ENCODE results near the gene ZYG11A.
A peak's percentile ranks its signal among the peaks of the same experiment; 100 is the strongest.

The ZYG11A gene

GRCh38 chr1:52876843-52877242, 34.3 kb downstream of the ZYG11A start:
- DNase-seq (ENCODE audit: low read depth, low spot score), result no peak

- no peak for DNase-seq (ENCODE audit: low read depth, low spot score)
Observed at GRCh38 chr1:52877554-52877953, 35.0 kb downstream of the ZYG11A start.

GRCh38 chr1:52880206-52880605, 37.6 kb downstream of the ZYG11A start:
- DNase-seq (ENCODE audit: low read depth, low spot score), result no peak

- DNase-seq (ENCODE audit: low read depth, low spot score), result no peak
Observed at GRCh38 chr1:52887483-52887882, 44.9 kb downstream of the ZYG11A start.

- no peak for DNase-seq (ENCODE audit: low read depth, low spot score)
Observed at GRCh38 chr1:52892424-52893215, 50.1 kb downstream of the ZYG11A start.

DNA sequence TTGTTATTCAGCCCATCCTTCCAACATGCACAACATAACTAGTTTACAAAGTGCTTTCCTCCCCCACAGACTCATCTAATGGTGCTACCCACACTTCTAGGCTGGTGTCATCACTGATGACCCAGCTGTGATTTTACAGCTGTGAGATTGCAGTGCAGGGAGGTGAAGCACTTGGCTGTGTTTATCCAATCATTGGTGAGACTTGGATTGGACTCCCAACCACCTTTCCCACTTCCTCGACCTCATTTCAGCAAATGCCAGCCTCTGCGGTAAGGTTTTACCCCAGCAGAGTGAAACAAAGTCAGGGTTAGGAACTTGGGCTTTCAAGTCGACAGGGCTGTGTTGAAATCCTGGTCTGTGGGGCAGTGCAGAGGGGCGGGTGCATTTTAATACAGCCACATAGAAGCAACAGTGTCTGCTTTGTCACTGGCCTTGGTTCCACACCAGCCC, 56.9 kb downstream of the ZYG11A start:
- DNase-seq (ENCODE audit: low read depth, low spot score), result no peak

- no peak for DNase-seq (ENCODE audit: low read depth, low spot score)
Observed at GRCh38 chr1:52900402-52900801, 57.8 kb downstream of the ZYG11A start.

DNA sequence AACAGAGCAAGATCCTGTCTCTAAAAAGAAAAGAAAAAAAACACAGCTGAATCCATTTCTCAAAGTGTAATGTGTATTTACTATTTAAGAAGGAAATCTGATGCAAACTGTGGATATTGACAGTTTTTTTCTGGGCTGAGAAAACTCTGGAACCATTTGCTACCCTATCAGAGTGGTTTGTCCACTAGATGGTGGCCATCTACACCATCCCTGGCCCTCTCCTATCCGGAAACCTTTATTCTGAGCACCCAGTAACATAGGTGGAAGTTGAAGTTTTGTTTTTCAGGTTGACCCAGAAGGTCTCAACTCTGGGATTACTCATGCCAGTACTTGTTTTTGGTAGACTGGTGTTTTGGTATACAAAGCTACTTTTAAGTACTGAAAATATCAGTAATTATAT, 58.8 kb downstream of the ZYG11A start:
- no peak for DNase-seq (ENCODE audit: low read depth, low spot score)

DNA sequence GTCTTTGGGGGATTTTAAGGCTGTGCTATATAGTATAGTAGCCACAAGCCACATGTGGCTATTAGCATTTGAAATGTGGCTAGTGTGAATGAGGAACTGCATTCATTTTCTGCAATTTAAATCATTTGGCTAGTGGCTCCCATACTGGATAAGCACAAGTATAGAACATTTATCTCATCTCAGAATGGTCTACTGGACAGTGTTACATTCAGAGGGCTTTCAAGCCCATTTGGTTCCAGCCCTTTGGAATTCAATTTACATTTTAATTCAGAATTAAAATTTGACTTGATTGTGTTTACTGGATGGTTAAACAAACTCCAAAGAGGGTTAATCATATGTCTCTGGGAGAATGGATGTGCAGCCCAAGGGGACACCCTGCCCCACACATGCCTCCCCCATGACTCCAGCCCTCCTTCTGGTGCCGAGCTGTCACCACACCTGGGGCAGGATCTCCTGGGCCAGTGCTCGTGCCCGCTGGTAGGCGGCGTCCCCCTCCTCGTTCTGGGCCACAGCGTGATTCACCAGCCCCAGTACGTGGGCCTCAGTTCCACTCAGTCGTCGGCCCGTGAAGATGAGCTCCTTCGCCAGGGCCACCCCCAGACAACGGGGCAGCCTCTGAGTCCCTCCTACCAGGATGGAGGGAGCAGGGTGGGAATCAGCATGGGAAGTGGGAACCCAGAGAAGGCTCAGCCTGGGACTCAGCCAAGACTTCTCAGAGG, 61.8 kb downstream of the ZYG11A start:
- no peak for DNase-seq (ENCODE audit: low read depth, low spot score)

DNA sequence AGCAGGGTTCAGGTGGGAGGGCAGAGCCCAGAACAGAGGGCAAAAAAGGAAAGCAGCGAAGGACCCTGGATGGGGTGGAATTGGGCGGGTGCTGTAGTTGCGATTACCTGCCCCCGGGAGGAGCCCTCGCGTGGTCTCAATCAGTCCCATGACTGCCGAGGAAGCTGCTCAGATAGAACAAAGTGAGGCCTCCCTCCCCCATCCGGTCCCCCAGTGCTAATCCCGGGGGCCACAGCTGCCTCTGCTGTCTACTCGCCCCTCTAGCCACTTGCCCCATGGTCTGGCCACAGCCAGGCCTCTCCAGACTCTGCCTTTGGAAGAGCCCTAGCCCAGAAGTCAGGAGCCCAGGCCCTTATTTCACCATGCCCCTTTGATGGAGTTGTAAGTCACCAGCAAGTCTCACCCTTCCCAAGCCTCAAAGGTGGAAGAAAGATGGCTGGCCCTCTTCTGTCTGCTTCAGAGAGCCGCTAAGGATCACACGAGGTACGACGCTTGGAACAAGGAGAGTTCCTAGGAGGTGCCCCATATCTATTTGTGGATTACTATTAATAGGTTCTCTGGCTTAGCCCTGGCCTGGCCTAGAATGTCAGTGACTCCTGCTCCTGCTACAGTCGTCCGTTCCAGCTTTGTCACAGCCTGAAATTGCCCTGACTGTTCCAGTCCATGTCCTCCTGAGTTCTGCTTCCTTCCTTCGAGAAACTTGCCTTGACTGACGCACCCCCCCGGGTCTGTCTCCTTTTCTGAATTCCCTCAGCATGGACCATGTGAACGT, 62.6 kb downstream of the ZYG11A start:
- peak; percentile 76 for DNase-seq (ENCODE audit: low read depth, low spot score)

- no peak for DNase-seq (ENCODE audit: low read depth, low spot score)
Observed at GRCh38 chr1:52906135-52906603, 63.6 kb downstream of the ZYG11A start.

- DNase-seq (ENCODE audit: low read depth, low spot score), result peak; percentile 85
Observed at GRCh38 chr1:52907068-52907811, 64.7 kb downstream of the ZYG11A start.

GRCh38 chr1:52907812-52908153, 65.2 kb downstream of the ZYG11A start:
- DNase-seq (ENCODE audit: low read depth, low spot score), result no peak

GRCh38 chr1:52911541-52911940, 69.0 kb downstream of the ZYG11A start:
- DNase-seq (ENCODE audit: low read depth, low spot score), result peak; percentile 42

DNA sequence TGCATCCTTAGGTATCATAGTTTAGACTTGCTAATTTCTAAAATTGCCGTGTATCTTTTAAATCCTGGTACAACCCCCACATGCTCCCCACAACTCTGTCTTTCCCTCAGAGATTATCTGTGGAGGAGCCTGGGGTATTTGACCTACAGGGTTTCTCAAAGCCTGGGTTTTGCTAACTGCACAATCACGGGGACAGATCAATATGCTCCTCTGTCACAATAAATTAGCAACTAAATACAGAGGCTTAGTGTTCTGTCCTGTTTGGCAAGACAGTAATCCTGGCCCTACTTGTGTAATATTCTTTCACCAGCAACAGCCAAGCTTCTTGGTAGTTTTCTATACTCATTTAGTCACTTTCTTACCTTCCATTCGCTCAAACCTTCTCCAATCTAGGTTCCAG, 70.5 kb downstream of the ZYG11A start:
- no peak for DNase-seq (ENCODE audit: low read depth, low spot score)

DNA sequence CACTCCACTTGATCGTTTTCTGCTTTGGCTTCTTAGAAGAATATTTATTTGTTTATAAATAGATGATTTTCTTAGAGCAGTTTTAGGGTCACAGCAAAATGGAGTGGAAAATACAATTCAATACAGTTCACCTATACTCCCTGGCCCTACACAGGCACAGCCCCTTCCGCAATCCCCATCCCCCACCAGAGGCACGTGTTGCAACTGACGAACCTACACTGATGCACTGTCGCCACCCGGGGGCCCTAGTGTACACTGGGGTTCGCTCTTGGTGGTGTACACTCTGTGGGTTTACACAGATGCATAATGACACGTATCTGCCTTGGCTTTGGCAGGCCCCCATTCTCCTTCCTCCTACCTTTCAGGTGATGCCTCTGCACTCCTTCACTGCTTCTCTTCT, 71.0 kb downstream of the ZYG11A start:
- DNase-seq (ENCODE audit: low read depth, low spot score), result peak; percentile 34

GRCh38 chr1:52914463-52914862, 71.9 kb downstream of the ZYG11A start:
- no peak for DNase-seq (ENCODE audit: low read depth, low spot score)

DNA sequence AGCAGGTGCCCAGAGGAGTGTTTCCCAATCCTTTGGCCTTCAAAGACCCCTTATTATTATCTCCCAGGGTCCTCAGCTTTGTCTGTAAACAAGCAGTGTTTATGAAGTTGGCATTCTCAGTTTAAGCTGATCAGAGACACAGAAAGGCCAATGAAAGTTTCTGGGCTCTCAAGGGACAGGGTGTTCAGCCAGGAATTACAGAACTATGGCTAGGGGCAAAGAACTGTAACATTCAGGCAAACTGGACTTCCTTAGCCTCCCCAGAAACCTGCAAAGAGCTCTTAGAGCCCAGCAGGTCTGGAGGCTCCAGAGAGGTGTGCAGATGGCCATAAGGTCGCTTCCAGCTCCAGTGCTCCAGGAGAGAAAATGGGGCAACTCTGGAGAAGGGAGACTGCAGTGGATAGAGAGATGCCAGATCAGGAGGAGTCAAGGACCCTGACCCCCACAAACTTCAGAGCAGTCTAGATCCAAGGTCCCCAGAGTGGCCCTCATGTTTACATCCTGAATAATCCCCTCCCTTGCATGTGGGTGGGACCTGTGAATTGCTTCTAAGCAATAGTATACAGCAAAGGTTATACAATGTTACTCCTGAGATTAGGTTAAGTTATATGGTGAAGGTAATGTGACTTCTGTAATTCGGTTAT, 72.8 kb downstream of the ZYG11A start:
- no peak for DNase-seq (ENCODE audit: low read depth, low spot score)

GRCh38 chr1:52915855-52916220, 73.3 kb downstream of the ZYG11A start:
- DNase-seq (ENCODE audit: low read depth, low spot score), result no peak

DNA sequence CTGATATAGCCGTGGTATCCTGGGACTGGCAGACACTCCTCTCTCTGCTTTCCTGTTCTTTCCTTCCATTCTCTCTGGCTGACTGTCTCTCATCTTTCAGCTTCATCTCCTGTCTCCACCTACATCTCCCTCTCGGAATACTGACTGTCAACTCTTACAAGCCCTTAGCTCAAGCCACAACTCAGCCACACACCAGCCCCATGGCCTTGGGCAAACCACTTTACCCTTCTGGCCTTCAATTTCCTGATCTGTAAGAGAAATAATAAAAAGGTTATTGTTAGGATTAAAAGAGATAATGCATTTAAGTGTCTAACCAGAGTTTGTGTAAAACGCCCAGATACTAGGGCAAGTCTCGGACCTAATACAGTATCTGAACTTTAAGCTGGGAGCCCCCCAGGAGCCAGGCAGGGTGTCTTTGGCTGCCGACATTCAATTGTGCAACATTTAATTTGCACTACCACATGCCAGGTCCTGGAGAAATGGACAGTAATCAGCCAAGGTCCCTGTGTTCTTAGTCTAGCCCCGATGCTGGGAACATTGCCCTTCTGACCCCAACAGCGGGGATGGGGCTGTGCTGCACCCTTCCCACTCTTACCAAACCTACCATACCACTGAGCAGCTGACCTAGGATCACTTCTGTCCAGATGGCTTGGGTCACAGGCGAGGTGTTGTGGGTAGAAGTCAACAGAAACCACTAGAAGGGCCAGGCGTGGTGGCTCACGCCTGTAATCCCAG, 73.8 kb downstream of the ZYG11A start:
- no peak for DNase-seq (ENCODE audit: low read depth, low spot score)
